ENCODE data around the gene REV3L. TPM values are rescaled to one million over a fixed set of nuclear protein-coding genes. Genes with fewer than 3 reads are reported as not detected.

Gene REV3L
- total RNA-seq, 1 donor from 2014 or later, result 26.4 TPM

GRCh38 chr6:111280445-111280955, 202.5 kb downstream of the REV3L start:
- no peak for DNase-seq (ENCODE audit: extremely low spot score, unreplicated experiment)
- no peak for TF ChIP-seq CTCF (IDR thresholded peaks at IDR 0.05)
- Mint-ChIP-seq H3K4me3 (ENCODE audit: unreplicated experiment) (no peak overlapping the region), H3K4me1 (ENCODE audit: unreplicated experiment) (no peaks in the 10 kb centered on the region), H3K27me3 (ENCODE audit: unreplicated experiment) (no peaks in the 10 kb centered on the region), H3K9me3 (ENCODE audit: unreplicated experiment) (peaks cover 29% of the 10 kb centered on the region), H3K27ac (ENCODE audit: unreplicated experiment) (no peak overlapping the region), H3K36me3 (ENCODE audit: unreplicated experiment) (peaks cover 60% of the 10 kb centered on the region)

- Mint-ChIP-seq H3K27ac (ENCODE audit: unreplicated experiment) (no peak overlapping the region), H3K27me3 (ENCODE audit: unreplicated experiment) (no peaks in the 10 kb centered on the region), H3K4me1 (ENCODE audit: unreplicated experiment) (no peaks in the 10 kb centered on the region), H3K36me3 (ENCODE audit: unreplicated experiment) (peaks cover 70% of the 10 kb centered on the region), H3K9me3 (ENCODE audit: unreplicated experiment) (peaks cover 41% of the 10 kb centered on the region), H3K4me3 (ENCODE audit: unreplicated experiment) (no peak overlapping the region)
- DNase-seq (ENCODE audit: extremely low spot score, unreplicated experiment), result no peak
- TF ChIP-seq CTCF (IDR thresholded peaks at IDR 0.05), result no peak
Measured at GRCh38 chr6:111278731-111279130, 204.3 kb downstream of the REV3L start.

- TF ChIP-seq CTCF (IDR thresholded peaks at IDR 0.05), result no peak
- H3K36me3 Mint-ChIP-seq (ENCODE audit: unreplicated experiment), result peaks cover 79% of the 10 kb centered on the region
- H3K4me3 Mint-ChIP-seq (ENCODE audit: unreplicated experiment), result no peak overlapping the region
- H3K4me1 Mint-ChIP-seq (ENCODE audit: unreplicated experiment), result no peaks in the 10 kb centered on the region
- no peak for DNase-seq (ENCODE audit: extremely low spot score, unreplicated experiment)
- H3K27me3 Mint-ChIP-seq (ENCODE audit: unreplicated experiment), result no peaks in the 10 kb centered on the region
- H3K9me3 Mint-ChIP-seq (ENCODE audit: unreplicated experiment), result peaks cover 46% of the 10 kb centered on the region
- H3K27ac Mint-ChIP-seq (ENCODE audit: unreplicated experiment), result no peak overlapping the region
Measured at GRCh38 chr6:111277819-111278218, 205.2 kb downstream of the REV3L start.

- H3K27ac Mint-ChIP-seq (ENCODE audit: unreplicated experiment), result no peak overlapping the region
- H3K4me1 Mint-ChIP-seq (ENCODE audit: unreplicated experiment), result no peaks in the 10 kb centered on the region
- no peak for DNase-seq (ENCODE audit: extremely low spot score, unreplicated experiment)
- H3K36me3 Mint-ChIP-seq (ENCODE audit: unreplicated experiment), result peaks cover 72% of the 10 kb centered on the region
- no peak overlapping the region for H3K4me3 Mint-ChIP-seq (ENCODE audit: unreplicated experiment)
- H3K27me3 Mint-ChIP-seq (ENCODE audit: unreplicated experiment), result no peaks in the 10 kb centered on the region
- TF ChIP-seq CTCF (IDR thresholded peaks at IDR 0.05), result no peak
- H3K9me3 Mint-ChIP-seq (ENCODE audit: unreplicated experiment), result peaks cover 46% of the 10 kb centered on the region
Measured at GRCh38 chr6:111276736-111277135, 206.3 kb downstream of the REV3L start.

GRCh38 chr6:111276335-111276734, 206.7 kb downstream of the REV3L start:
- Mint-ChIP-seq H3K4me3 (ENCODE audit: unreplicated experiment) (no peak overlapping the region), H3K9me3 (ENCODE audit: unreplicated experiment) (peaks cover 46% of the 10 kb centered on the region), H3K27ac (ENCODE audit: unreplicated experiment) (no peak overlapping the region), H3K4me1 (ENCODE audit: unreplicated experiment) (no peaks in the 10 kb centered on the region), H3K27me3 (ENCODE audit: unreplicated experiment) (no peaks in the 10 kb centered on the region), H3K36me3 (ENCODE audit: unreplicated experiment) (peaks cover 70% of the 10 kb centered on the region)
- no peak for TF ChIP-seq CTCF (IDR thresholded peaks at IDR 0.05)
- DNase-seq (ENCODE audit: extremely low spot score, unreplicated experiment), result no peak

All from osteocyte (in vitro differentiated cells).